Stimulated activated CD4-positive, alpha-beta T cell treated with anti-CD3 and anti-CD28 coated beads, Interleukin-12 subunit alpha, Interleukin-12 subunit beta, amount 100 ng/mL, for 48 hours (primary cell): Measurements from ENCODE around the gene GSS.

Experiments
- DNase-seq, 3 donors: peaks; one replicate each; pipeline ENCODE4 v3.0.0-alpha.2; 2020; ENCODE audit warnings: low read depth in 2 of 3, low spot score in 1 of 3

Gene GSS

GRCh38 chr20:34978092-34978744 lies 22.6 kb upstream of the GSS start:
- DNase-seq: no peak

- no peak for DNase-seq
Measured at GRCh38 chr20:34977365-34978091, 21.9 kb upstream of the GSS start.

GRCh38 chr20:34976286-34976685 lies 20.7 kb upstream of the GSS start:
- no peak for DNase-seq

- DNase-seq: no peak
Measured at GRCh38 chr20:34974246-34974645, 18.6 kb upstream of the GSS start.

GRCh38 chr20:34971561-34972235 lies 16.1 kb upstream of the GSS start:
- no peak for DNase-seq

- DNase-seq: no peak
Measured at GRCh38 chr20:34970846-34971560, 15.4 kb upstream of the GSS start.

- no peak for DNase-seq
Measured at GRCh38 chr20:34970193-34970840, 14.7 kb upstream of the GSS start.

GRCh38 chr20:34968042-34968775 lies 12.6 kb upstream of the GSS start:
- DNase-seq: no peak

GRCh38 chr20:34967421-34967820 lies 11.8 kb upstream of the GSS start:
- DNase-seq: no peak

- DNase-seq: no peak
Measured at GRCh38 chr20:34965051-34965450, 9.4 kb upstream of the GSS start.

GRCh38 chr20:34964486-34964885 lies 8.9 kb upstream of the GSS start:
- no peak for DNase-seq

GRCh38 chr20:34956751-34957472 lies 1.3 kb upstream of the GSS start:
- DNase-seq: no peak

- no peak for DNase-seq
Measured at GRCh38 chr20:34956041-34956458, 444 bp upstream of the GSS start.

GRCh38 chr20:34954904-34955230 lies 739 bp downstream of the GSS start:
- peak in 1 of 3 donors; percentile 9 for DNase-seq

GRCh38 chr20:34953960-34954359 lies 1.6 kb downstream of the GSS start:
- no peak for DNase-seq

GRCh38 chr20:34952671-34953070 lies 2.9 kb downstream of the GSS start:
- DNase-seq: no peak

- no peak for DNase-seq
Measured at GRCh38 chr20:34951652-34952051, 4.0 kb downstream of the GSS start.

GRCh38 chr20:34951252-34951651 lies 4.4 kb downstream of the GSS start:
- DNase-seq: no peak

GRCh38 chr20:34949120-34949519 lies 6.5 kb downstream of the GSS start:
- DNase-seq: no peak

GRCh38 chr20:34948030-34948429 lies 7.6 kb downstream of the GSS start:
- DNase-seq: no peak
